ENCODE measurements around the gene NUDT17.

NUDT17 gene

DNA sequence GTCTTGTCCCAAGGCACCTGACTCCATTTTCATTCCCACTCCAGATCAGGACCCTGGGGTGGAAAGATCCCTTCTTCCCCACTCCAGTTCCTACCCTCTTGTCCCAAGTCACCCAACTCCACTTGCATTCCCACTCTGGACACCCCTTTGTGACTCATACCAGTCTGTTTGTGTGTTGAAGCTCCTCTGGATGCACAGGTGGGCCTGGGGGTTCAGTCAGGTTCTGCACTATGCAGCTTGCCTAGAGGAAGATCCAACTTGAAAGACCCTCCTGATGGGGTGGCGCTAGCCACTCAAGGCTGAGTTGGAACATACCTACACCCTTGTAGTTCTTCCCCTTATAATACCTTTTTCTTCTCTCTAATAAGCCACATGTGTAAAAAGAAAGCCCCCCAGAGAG lies 50.0 kb downstream of the NUDT17 start:
- TF ChIP-seq POLR2A (IDR thresholded peaks at IDR 0.05; ENCODE audit: extremely low read depth, insufficient read length) = no peak
- no peak for TF ChIP-seq MYC (IDR thresholded peaks at IDR 0.05; ENCODE audit: low read depth, low read length)
- no peak for TF ChIP-seq MAX (IDR thresholded peaks at IDR 0.05; ENCODE audit: low read depth, low read length)
- TF ChIP-seq CTCF (IDR thresholded peaks at IDR 0.05; ENCODE audit: low read depth, low read length) = no peak
- H3K4me3 ChIP-seq (ENCODE audit: low read depth, low read length) = no peak overlapping the region
- no peak for DNase-seq (ENCODE audit: low read depth)

- DNase-seq (ENCODE audit: low read depth) = no peak
- no peak overlapping the region for H3K4me3 ChIP-seq (ENCODE audit: low read depth, low read length)
- no peak for TF ChIP-seq MYC (IDR thresholded peaks at IDR 0.05; ENCODE audit: low read depth, low read length)
Observed at GRCh38 chr1:145897969-145898368, 52.5 kb downstream of the NUDT17 start.
